GM19372 (cell line): ENCODE results near the gene PPP1R12B.

Experiments
- ATAC-seq: cut with Tn5 transposase; IDR thresholded peaks from one replicate; pipeline ENCODE4 v1.9.1; 2021; ENCODE audit warnings: mild to moderate bottlenecking, low read depth, moderate library complexity; ENCODE audit not compliant: unreplicated experiment

PPP1R12B gene

GRCh38 chr1:202348509-202349205, at the start of gene PPP1R12B:
TSS of gene PPP1R12B (plus strand) at chr1:202348699. CDS start at chr1:202348852, 153 bp downstream.
- peak; percentile 94 for ATAC-seq

- no peak for ATAC-seq
These were observed 46.3 kb upstream of the PPP1R12B start for GRCh38 chr1:202302166-202302565.

- ATAC-seq = no peak
These were observed 44.1 kb upstream of the PPP1R12B start for GRCh38 chr1:202304375-202304774.

- no peak for ATAC-seq
These were observed 43.3 kb upstream of the PPP1R12B start for GRCh38 chr1:202305168-202305567.

- ATAC-seq = no peak
These were observed 41.8 kb upstream of the PPP1R12B start for GRCh38 chr1:202306535-202307345.

- ATAC-seq = no peak
These were observed 38.3 kb upstream of the PPP1R12B start for GRCh38 chr1:202310071-202310725.

GRCh38 chr1:202310746-202311145, 37.8 kb upstream of the PPP1R12B start:
- ATAC-seq = no peak

- no peak for ATAC-seq
These were observed 36.4 kb upstream of the PPP1R12B start for GRCh38 chr1:202311875-202312635.

- no peak for ATAC-seq
These were observed 32.8 kb upstream of the PPP1R12B start for GRCh38 chr1:202315576-202316168.

- ATAC-seq = no peak
These were observed 32.3 kb upstream of the PPP1R12B start for GRCh38 chr1:202316186-202316585.

GRCh38 chr1:202317941-202318925, 30.3 kb upstream of the PPP1R12B start:
- no peak for ATAC-seq

GRCh38 chr1:202319381-202320080, 29.0 kb upstream of the PPP1R12B start:
- no peak for ATAC-seq

- ATAC-seq = no peak
These were observed 28.5 kb upstream of the PPP1R12B start for GRCh38 chr1:202320081-202320405.

GRCh38 chr1:202323731-202324130, 24.8 kb upstream of the PPP1R12B start:
- ATAC-seq = no peak

- no peak for ATAC-seq
These were observed 23.9 kb upstream of the PPP1R12B start for GRCh38 chr1:202324646-202325045.

- no peak for ATAC-seq
These were observed 18.6 kb upstream of the PPP1R12B start for GRCh38 chr1:202329891-202330290.

- ATAC-seq = no peak
These were observed 14.6 kb upstream of the PPP1R12B start for GRCh38 chr1:202333861-202334260.

- no peak for ATAC-seq
These were observed 4.7 kb upstream of the PPP1R12B start for GRCh38 chr1:202343652-202344349.
